Glomerular visceral epithelial cell (primary cell): Measurements from ENCODE around the gene RYR1.
"Not testable (repeated sequence)": the region's sequence is repeated elsewhere in the genome, so short reads cannot be mapped to it uniquely, and the experiment has no call there.

Source experiments
- DNase-seq: peaks from one replicate; pipeline ENCODE4 v3.0.0-alpha.2; 2016; ENCODE audit errors: extremely low spot score

RYR1 gene

GRCh38 chr19:38399537-38399936, 34.0 kb upstream of the RYR1 start:
- no peak for DNase-seq

- DNase-seq, result no peak
These were observed 33.1 kb upstream of the RYR1 start for GRCh38 chr19:38400361-38400760.

- DNase-seq, result peak; percentile 26
These were observed 32.3 kb upstream of the RYR1 start for GRCh38 chr19:38401148-38401547.

GRCh38 chr19:38402623-38402966, 30.9 kb upstream of the RYR1 start:
- DNase-seq, result no peak

GRCh38 chr19:38402967-38403674, 30.4 kb upstream of the RYR1 start, which contains the start of gene FAM98C:
FAM98C (plus strand) TSS chr19:38403093; CDS start chr19:38403154, 61 bp downstream.
- peak; percentile 98 for DNase-seq

- no peak for DNase-seq
These were observed 28.6 kb upstream of the RYR1 start for GRCh38 chr19:38404858-38405257.

GRCh38 chr19:38405276-38405675, 28.2 kb upstream of the RYR1 start:
- no peak for DNase-seq

- DNase-seq, result no peak
These were observed 23.8 kb upstream of the RYR1 start for GRCh38 chr19:38409631-38410133.

- DNase-seq, result not testable (repeated sequence)
These were observed 23.1 kb upstream of the RYR1 start for GRCh38 chr19:38410407-38410806.

GRCh38 chr19:38411041-38411712, 22.3 kb upstream of the RYR1 start:
- no peak for DNase-seq

GRCh38 chr19:38411898-38412297, 21.6 kb upstream of the RYR1 start:
- DNase-seq, result not testable (repeated sequence)

- no peak for DNase-seq
These were observed 21.0 kb upstream of the RYR1 start for GRCh38 chr19:38412491-38412890.

GRCh38 chr19:38412961-38413360, 20.5 kb upstream of the RYR1 start:
- no peak for DNase-seq

- no peak for DNase-seq
These were observed 20.1 kb upstream of the RYR1 start for GRCh38 chr19:38413416-38413815.

GRCh38 chr19:38417146-38417543, 16.3 kb upstream of the RYR1 start:
- no peak for DNase-seq

GRCh38 chr19:38417544-38418506, 15.7 kb upstream of the RYR1 start:
- DNase-seq, result no peak

- no peak for DNase-seq
These were observed 12.6 kb upstream of the RYR1 start for GRCh38 chr19:38420935-38421334.

- DNase-seq, result no peak
These were observed 11.6 kb upstream of the RYR1 start for GRCh38 chr19:38421856-38422255.

- DNase-seq, result no peak
These were observed 11.1 kb upstream of the RYR1 start for GRCh38 chr19:38422438-38422837.

GRCh38 chr19:38424272-38424671, 9.2 kb upstream of the RYR1 start:
- no peak for DNase-seq

- DNase-seq, result no peak
These were observed 8.2 kb upstream of the RYR1 start for GRCh38 chr19:38425222-38425809.
